Karpas-422 (cell line): ENCODE measurements around the gene GID8. TPM values are rescaled to one million over a fixed set of nuclear protein-coding genes. Genes with fewer than 3 reads are reported as not detected.
A peak's percentile ranks its signal among the peaks of the same experiment; 100 is the strongest.

Experiments used
- DNase-seq: peaks from one replicate; pipeline ENCODE4 v3.0.0-alpha.2; 2015
- H2AFZ ChIP-seq: fragments of 200-600 bp; sonication (generic); 2 replicates; pipeline ENCODE4 v1.6.1; 2014; ENCODE audit warnings: antibody characterized with exemption, low read length, mixed read lengths
- H3K27ac ChIP-seq: fragments of 200-600 bp; sonication (generic); 2 replicates; pipeline ENCODE4 v1.5.1; 2014; ENCODE audit warnings: mild to moderate bottlenecking, low read length, moderate library complexity
- H3K27me3 ChIP-seq: fragments of 200-600 bp; sonication (generic); 2 replicates; pipeline ENCODE4 v1.6.1; 2014; ENCODE audit warnings: low read length, mixed read lengths
- H3K36me3 ChIP-seq: fragments of 200-600 bp; sonication (generic); 2 replicates; pipeline ENCODE4 v1.6.1; 2014; ENCODE audit warnings: low read length, mixed read lengths; ENCODE audit not compliant: insufficient read depth
- H3K4me1 ChIP-seq: fragments of 200-600 bp; sonication (generic); 2 replicates; pipeline ENCODE4 v1.6.1; 2014; ENCODE audit warnings: mild to moderate bottlenecking, low read length, mixed read lengths
- H3K4me2 ChIP-seq: fragments of 200-600 bp; sonication (generic); 2 replicates; pipeline ENCODE4 v1.6.1; 2014; ENCODE audit warnings: low read length, low read depth, mild to moderate bottlenecking; ENCODE audit not compliant: poor library complexity, severe bottlenecking
- H3K4me3 ChIP-seq: fragments of 200-600 bp; sonication (generic); 2 replicates; pipeline ENCODE4 v1.5.1; 2014; ENCODE audit warnings: mild to moderate bottlenecking, antibody characterized with exemption, low read length, mixed read lengths
- H3K79me2 ChIP-seq: fragments of 200-600 bp; sonication (generic); 2 replicates; pipeline ENCODE4 v1.6.1; 2014; ENCODE audit warnings: mild to moderate bottlenecking, low read length, mixed read lengths
- H3K9ac ChIP-seq: fragments of 200-600 bp; sonication (generic); 2 replicates; pipeline ENCODE4 v1.6.0; 2014; ENCODE audit warnings: low read length
- H3K9me2 ChIP-seq: fragments of 200-600 bp; sonication (generic), shearing (Covaris generic); replicated peaks from 2 replicates; pipeline ENCODE4 v1.6.0; 2014; ENCODE audit warnings: mild to moderate bottlenecking, low read length, moderate library complexity; ENCODE audit not compliant: insufficient read depth
- H3K9me3 ChIP-seq: fragments of 300-700, 200-600 bp; sonication (generic); 2 replicates; pipeline ENCODE4 v1.6.1; 2014; ENCODE audit warnings: low read length, mixed read lengths
- H4K20me1 ChIP-seq: fragments of 200-600 bp; sonication (generic); 2 replicates; pipeline ENCODE4 v1.6.1; 2014; ENCODE audit warnings: mild to moderate bottlenecking, antibody characterized with exemption, low read length, low read depth; ENCODE audit not compliant: insufficient read depth
- total RNA-seq: library from RNA; depleted of rRNA; stranded (reverse); fragments of >200 nt; shearing (Covaris generic); gene quantifications from 2 replicates; pipeline ENCODE4 v1.2.3, GENCODE V29; 2014; ENCODE audit warnings: low replicate concordance

GID8 gene
- total RNA-seq, 1 experiment from 2014 or later = 31.3 TPM

- Histone ChIP-seq H3K27me3 (no peaks in the 10 kb centered on the region), H3K36me3 (0 out of 2 replicates have a peak, but pooled peaks cover 4% of the 10 kb centered on the region), H3K27ac (no peak overlapping the region), H3K79me2 (no peaks in the 10 kb centered on the region), H3K4me3 (no peak overlapping the region), H3K9me3 (no peaks in the 10 kb centered on the region), H3K9me2 (no peaks in the 10 kb centered on the region), H3K4me2 (no peak overlapping the region), H4K20me1 (no peaks in the 10 kb centered on the region; the same call in 1 of the 2 replicates), H3K4me1 (no peaks in the 10 kb centered on the region), H2AFZ (no peak overlapping the region), H3K9ac (no peak overlapping the region)
- no peak for DNase-seq
Measured at GRCh38 chr20:62963614-62964397, 25.9 kb downstream of the GID8 start.

GRCh38 chr20:62964700-62965099 is 26.8 kb downstream of the GID8 start:
- Histone ChIP-seq H4K20me1 (no peaks in the 10 kb centered on the region; the same call in 1 of the 2 replicates), H2AFZ (no peak overlapping the region), H3K9me3 (no peaks in the 10 kb centered on the region), H3K27me3 (no peaks in the 10 kb centered on the region), H3K4me1 (no peaks in the 10 kb centered on the region), H3K27ac (no peak overlapping the region), H3K36me3 (0 out of 2 replicates have a peak, but pooled peaks cover 4% of the 10 kb centered on the region), H3K9ac (no peak overlapping the region), H3K9me2 (no peaks in the 10 kb centered on the region), H3K79me2 (no peaks in the 10 kb centered on the region), H3K4me2 (no peak overlapping the region), H3K4me3 (no peak overlapping the region)
- no peak for DNase-seq

GRCh38 chr20:62965363-62965771 is 27.4 kb downstream of the GID8 start:
- H3K9me2 ChIP-seq = no peaks in the 10 kb centered on the region
- no peak overlapping the region for H3K4me3 ChIP-seq
- no peak overlapping the region for H2AFZ ChIP-seq
- H3K27ac ChIP-seq = no peak overlapping the region
- H3K79me2 ChIP-seq = no peaks in the 10 kb centered on the region
- H3K27me3 ChIP-seq = no peaks in the 10 kb centered on the region
- DNase-seq = no peak
- no peaks in the 10 kb centered on the region for H3K4me1 ChIP-seq
- H3K36me3 ChIP-seq = 0 out of 2 replicates have a peak, but pooled peaks cover 4% of the 10 kb centered on the region
- no peaks in the 10 kb centered on the region for H3K9me3 ChIP-seq
- H3K4me2 ChIP-seq = no peak overlapping the region
- H3K9ac ChIP-seq = no peak overlapping the region
- H4K20me1 ChIP-seq = no peaks in the 10 kb centered on the region; the same call in 1 of the 2 replicates

- Histone ChIP-seq H3K79me2 (no peaks in the 10 kb centered on the region), H3K36me3 (0 out of 2 replicates have a peak, but pooled peaks cover 4% of the 10 kb centered on the region), H3K4me3 (no peak overlapping the region), H3K4me2 (no peak overlapping the region), H3K9me3 (no peaks in the 10 kb centered on the region), H3K27me3 (no peaks in the 10 kb centered on the region), H3K27ac (no peak overlapping the region), H3K9ac (no peak overlapping the region), H4K20me1 (no peaks in the 10 kb centered on the region; the same call in 1 of the 2 replicates), H3K4me1 (no peaks in the 10 kb centered on the region), H3K9me2 (no peaks in the 10 kb centered on the region), H2AFZ (no peak overlapping the region)
- DNase-seq = no peak
Measured at GRCh38 chr20:62966212-62967148, 28.5 kb downstream of the GID8 start.

GRCh38 chr20:62967149-62967501 is 29.2 kb downstream of the GID8 start:
- no peaks in the 10 kb centered on the region for H3K27me3 ChIP-seq
- no peaks in the 10 kb centered on the region for H3K4me1 ChIP-seq
- DNase-seq = no peak
- no peaks in the 10 kb centered on the region; the same call in 1 of the 2 replicates for H4K20me1 ChIP-seq
- H3K4me2 ChIP-seq = no peak overlapping the region
- H3K9ac ChIP-seq = no peak overlapping the region
- H3K4me3 ChIP-seq = no peak overlapping the region
- H3K9me2 ChIP-seq = no peaks in the 10 kb centered on the region
- no peak overlapping the region for H3K27ac ChIP-seq
- H3K79me2 ChIP-seq = no peaks in the 10 kb centered on the region
- no peak overlapping the region for H2AFZ ChIP-seq
- H3K9me3 ChIP-seq = no peaks in the 10 kb centered on the region
- H3K36me3 ChIP-seq = 0 out of 2 replicates have a peak, but pooled peaks cover 4% of the 10 kb centered on the region

- no peaks in the 10 kb centered on the region for H3K27me3 ChIP-seq
- no peaks in the 10 kb centered on the region for H3K79me2 ChIP-seq
- no peak overlapping the region for H2AFZ ChIP-seq
- no peak overlapping the region for H3K4me2 ChIP-seq
- H3K4me1 ChIP-seq = peaks cover 4% of the 10 kb centered on the region
- H3K4me3 ChIP-seq = no peak overlapping the region
- H3K9ac ChIP-seq = no peak overlapping the region
- H3K36me3 ChIP-seq = 0 out of 2 replicates have a peak, but pooled peaks cover 4% of the 10 kb centered on the region
- no peak overlapping the region for H3K27ac ChIP-seq
- H4K20me1 ChIP-seq = no peaks in the 10 kb centered on the region; the same call in 1 of the 2 replicates
- no peak for DNase-seq
- no peaks in the 10 kb centered on the region for H3K9me2 ChIP-seq
- no peaks in the 10 kb centered on the region for H3K9me3 ChIP-seq
Measured at GRCh38 chr20:62967628-62968351, 29.8 kb downstream of the GID8 start.

- H3K36me3 ChIP-seq = 0 out of 2 replicates have a peak, but pooled peaks cover 4% of the 10 kb centered on the region
Measured at GRCh38 chr20:62968378-62969178, 30.6 kb downstream of the GID8 start.

More at GRCh38 chr20:62968378-62969178, 30.6 kb downstream of the GID8 start:
- Histone ChIP-seq H3K9me2 (no peaks in the 10 kb centered on the region), H3K9ac (no peak overlapping the region), H2AFZ (no peak overlapping the region), H3K9me3 (no peaks in the 10 kb centered on the region), H3K4me3 (no peak overlapping the region), H3K27ac (no peak overlapping the region), H3K79me2 (no peaks in the 10 kb centered on the region), H3K4me2 (no peak overlapping the region), H3K27me3 (no peaks in the 10 kb centered on the region), H4K20me1 (no peaks in the 10 kb centered on the region; the same call in 1 of the 2 replicates), H3K4me1 (peaks cover 4% of the 10 kb centered on the region)
- DNase-seq = peak; percentile 52
